HG02642 (cell line): ENCODE results near the gene NANOG.
"Not testable (repeated sequence)": the region's sequence is repeated elsewhere in the genome, so short reads cannot be mapped to it uniquely, and the experiment has no call there.

ENCODE experiments used
- ATAC-seq: cut with Tn5 transposase; IDR thresholded peaks from one replicate; pipeline ENCODE4 v1.9.1; 2021; ENCODE audit warnings: mild to moderate bottlenecking; ENCODE audit not compliant: unreplicated experiment, poor library complexity

NANOG gene

GRCh38 chr12:7788884-7789528, at the start of gene NANOG:
NANOG (plus strand) TSS chr12:7789402; CDS start chr12:7789615, 213 bp downstream.
- ATAC-seq = not testable (repeated sequence)

DNA sequence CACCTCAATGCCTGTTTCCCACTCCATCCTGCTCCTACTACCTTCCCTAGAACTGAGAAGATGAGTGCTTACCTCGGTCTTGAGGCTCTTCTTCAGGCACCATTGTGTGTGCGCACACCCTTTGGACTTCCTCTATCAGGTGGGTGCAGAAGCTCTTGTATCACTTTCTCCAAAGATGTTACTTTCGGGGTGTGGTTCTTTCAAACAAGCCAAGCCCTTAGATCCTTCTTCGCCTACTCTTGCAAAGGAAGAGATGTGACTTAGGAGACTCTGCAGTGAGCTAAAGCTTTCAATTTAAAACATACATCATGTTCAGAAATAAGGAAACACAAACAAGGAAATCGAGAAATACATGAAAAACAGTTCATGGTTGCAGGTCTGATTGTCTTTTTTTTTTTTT, 42.0 kb upstream of the NANOG start, which contains the start of gene CLEC4C:
CLEC4C (minus strand) TSS at position 130 of the 400 bp plus-strand sequence; CDS start at position 103, 27 bp downstream.
- no peak for ATAC-seq

DNA sequence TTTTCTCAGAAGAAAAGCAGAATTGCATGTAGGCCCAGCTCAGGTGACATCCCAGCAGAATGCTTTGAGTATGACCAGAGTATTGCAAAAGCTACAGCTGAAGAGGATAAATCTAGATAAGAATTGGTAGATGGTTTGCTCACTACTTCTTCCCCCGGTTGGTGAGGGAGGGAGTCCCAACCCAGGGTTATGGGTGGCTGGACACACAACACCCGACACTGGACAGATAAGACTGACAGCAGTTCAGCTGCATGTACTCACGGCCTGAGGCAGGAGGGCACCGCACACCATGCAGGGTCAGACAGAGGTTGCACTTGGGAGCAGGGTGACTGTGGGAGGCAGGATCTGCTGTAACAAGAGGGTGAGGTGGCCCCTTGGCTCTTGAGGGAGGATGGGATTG, 40.4 kb upstream of the NANOG start:
- ATAC-seq = no peak

DNA sequence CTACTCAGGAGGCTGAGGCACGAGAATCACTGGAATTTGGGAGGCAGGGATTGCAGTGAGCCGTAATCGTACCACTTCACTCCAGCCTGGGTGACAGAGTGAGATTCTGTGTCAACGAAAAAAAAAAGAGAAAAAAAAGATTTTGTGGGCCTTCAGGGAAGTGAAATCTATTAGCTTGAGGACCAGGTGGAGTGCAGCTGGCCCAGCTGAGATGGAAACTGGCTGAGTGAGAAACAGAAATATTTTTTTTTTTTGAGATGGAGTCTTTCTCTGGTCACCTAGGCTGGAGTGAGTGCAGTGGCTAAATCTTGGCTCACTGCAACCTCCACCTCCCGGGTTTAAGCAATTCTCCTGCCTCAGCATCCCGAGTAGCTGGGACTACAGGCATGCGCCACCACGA, 39.8 kb upstream of the NANOG start:
- ATAC-seq = no peak

DNA sequence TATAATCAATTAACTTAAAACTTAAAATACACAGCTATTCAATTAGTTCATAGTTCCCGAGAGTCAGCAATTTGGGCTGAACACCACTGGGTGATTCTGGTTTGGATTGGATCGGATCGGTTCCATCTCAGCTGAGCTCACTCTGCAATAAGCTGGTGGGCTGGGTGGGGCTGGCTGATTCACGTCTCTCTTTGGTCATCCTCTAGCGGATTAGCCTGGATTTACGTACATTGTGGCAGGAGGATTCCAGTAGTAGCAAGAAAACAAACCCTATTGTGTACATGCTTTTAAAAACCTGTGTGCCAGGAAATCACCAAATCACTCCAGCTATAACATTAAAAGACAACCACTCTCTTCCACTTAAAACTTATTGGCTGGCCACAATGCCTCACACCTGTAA, 38.9 kb upstream of the NANOG start:
- ATAC-seq = no peak

DNA sequence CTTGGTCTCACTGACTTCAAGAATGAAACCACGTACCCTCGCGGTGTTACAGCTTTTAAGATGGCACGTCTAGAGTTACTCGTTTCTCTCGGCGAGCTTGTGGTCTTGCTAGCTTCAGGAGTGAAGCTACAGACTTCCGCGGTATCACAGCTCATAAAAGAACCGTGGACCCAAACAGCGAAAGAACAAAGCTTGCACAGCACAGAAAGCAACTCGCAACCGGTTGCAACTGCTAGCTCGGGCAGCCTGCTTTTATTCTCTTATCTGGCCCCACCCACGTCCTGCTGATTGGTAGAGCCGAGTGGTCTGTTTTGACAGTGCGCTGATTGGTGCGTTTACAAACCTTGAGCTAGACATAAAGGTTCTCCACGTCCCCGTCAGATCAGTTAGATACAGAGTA, 37.8 kb upstream of the NANOG start:
- no peak for ATAC-seq

DNA sequence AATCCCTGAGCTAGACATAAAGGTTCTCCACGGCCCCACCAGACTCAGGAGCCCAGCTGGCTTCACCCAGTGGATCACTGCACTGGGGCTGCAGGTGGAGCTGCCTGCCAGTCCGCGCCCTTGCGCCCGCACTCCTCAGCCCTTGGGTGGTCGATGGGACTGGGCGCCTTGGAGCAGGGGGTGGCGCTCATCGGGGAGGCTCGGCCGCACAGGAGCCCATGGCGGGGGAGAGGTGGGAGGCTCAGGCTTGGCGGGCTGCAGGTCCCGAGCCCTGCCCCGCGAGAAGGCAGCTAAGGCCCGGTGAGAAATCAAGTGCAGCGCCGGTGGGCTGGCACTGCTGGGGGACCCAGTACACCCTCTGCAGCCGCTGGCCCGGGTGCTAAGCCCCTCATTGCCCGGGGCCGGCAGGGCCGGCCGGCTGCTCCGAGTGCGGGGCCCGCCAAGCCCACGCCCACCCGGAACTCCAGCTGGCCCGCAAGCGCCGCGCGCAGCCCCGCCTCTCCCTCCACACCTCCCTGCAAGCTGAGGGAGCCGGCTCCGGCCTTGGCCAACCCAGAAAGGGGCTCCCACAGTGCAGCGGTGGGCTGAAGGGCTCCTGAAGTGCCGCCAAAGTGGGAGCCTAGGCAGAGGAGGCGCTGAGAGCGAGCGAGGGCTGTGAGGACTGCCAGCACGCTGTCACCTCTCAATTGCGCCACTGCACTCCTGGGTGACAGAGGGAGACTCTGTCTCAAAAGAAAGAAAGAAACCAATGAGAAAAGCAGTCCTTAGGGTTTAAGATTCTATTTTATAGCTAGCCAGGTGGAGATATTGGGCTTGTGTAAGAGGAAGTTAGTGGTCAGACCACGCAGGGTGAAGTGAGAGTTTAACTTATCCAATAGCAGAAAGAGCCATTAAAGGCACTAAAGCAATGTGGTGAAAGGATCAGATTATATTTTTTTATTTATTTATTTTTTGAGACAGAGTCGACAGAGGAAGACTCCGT, 37.0 kb upstream of the NANOG start:
- ATAC-seq = not testable (repeated sequence)

DNA sequence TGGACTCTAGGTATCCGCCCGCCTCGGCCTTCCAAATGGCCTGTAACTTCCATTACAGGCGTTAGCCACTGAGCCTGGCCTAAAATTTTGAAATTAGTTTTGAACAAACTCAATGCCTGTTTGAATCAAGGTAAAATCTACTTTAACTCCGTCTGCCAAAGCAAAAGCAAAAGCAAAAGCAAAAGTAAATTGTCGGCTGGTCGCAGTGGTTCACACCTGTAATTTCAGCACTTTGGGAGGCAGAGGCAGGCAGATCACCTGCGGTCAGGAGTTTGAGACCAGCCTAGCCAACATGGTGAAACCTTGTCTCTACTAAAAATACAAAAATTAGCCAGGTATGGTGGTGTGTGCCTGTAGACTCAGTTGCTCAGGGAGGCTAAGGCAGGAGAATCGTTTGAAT, 33.5 kb upstream of the NANOG start:
- ATAC-seq = not testable (repeated sequence)

- no peak for ATAC-seq
Observed at GRCh38 chr12:7756993-7757392, 32.2 kb upstream of the NANOG start.

DNA sequence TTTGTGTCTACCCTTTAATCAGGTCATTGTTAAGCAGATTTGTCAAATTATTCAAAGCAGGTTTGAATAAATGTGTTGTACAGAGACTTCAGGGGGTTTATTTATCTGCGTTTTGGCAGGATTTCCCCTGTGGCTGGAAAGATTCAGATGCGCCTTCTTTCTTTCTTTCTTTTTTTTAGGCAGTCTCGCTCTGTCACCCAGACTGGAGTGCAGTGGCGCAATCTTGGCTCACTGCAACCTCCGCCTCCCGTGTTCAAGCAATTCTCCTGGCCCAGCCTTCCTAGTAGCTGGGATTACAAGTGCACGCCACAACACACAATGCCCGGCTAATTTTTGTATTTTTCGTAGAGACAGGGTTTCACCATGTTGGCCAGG, 30.4 kb upstream of the NANOG start:
- no peak for ATAC-seq

DNA sequence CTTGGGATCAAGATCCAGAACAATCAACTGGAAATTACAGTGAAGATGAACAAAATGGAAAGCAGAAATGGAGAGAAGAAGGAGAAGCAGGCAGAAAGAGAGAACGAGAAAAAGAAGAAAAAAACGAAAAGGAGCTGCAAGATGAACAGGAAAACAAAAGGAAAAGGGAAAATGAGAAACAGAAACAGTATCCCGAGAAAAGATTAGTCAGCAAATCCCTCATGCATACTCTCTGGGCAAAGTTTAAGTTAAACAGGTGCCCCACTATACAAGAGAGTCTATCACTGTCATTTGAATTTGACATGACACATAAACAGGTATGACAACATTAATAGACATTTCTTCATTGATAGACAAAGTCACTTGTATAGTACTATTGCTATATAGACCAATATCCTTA, 19.2 kb upstream of the NANOG start:
- ATAC-seq = no peak

DNA sequence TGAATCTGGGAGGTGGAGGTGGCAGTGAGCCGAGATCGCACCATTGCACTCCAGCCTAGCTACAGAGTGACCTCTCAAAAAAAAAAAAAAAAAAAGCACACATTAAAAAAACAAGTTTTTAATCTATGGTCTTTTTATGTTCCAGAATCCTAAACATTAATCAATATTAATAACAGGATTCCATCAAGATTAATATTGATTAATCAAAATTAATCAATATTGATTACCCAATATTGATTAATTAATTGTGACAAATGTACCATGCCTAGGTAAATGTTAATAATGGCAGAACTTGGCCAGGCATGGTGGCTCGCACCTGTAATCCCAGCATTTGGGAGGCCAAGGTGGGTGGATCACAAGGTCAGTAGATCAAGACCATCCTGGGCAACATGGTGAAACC, 7.9 kb upstream of the NANOG start:
- ATAC-seq = no peak

DNA sequence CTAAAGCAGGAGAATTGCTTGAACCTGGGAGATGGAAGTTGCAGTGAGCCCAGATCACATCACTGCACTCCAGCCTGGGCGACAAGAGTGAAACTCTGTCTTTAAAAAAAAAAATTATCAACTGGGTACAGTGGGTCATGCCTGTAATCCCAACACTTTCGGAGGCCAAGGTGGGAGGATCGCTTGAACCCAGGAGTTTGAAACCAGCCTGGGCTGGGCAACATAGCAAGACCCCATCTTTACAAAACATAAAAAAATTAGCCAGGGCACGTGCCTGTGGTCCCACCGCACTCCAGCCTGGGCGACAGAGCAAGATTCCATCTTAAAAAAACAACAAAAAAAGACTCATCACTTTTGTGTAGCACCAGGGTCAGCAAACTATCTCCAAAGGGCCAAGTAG, 7.1 kb upstream of the NANOG start:
- no peak for ATAC-seq

DNA sequence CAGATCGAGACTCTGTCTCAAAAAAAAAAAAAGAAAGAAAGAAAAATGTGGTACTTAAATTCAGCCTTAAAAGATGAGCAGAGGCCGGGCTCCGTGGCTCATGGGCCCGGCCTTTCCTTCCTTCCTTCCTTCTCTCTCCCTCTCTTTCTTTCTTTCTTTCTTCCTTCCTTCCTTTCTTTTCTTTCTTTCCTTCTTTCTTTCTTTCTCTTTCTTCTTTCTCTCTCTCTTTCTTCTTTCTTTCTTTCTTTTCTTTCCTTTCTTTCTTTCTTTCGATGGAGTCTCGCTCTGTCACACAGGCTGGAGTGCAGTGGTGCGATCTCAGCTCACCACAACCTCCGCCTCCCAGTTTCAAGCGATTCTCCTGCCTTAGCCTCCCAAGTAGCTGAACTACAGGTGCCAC, 5.8 kb upstream of the NANOG start:
- ATAC-seq = not testable (repeated sequence)

DNA sequence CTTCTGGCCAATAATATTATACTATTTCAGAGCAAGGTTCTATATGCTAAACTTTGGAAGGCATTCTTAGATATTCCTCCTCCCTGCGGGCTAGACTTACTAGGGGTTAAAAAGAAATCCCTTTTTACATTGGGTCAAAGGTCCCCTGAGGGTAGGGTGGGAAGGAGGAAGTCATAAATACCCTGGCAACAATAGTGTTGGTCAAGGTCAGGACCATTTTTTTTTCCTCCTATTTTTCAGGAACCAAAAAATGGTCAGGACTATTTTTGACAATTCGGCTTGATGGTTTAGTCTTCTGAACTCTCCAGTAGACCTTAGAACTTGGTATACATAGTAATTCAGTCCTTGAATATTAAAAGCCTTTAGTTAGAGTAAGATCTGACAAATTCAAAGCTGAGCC, 4.5 kb upstream of the NANOG start:
- no peak for ATAC-seq

GRCh38 chr12:7787574-7788293, 1.5 kb upstream of the NANOG start:
- no peak for ATAC-seq

- no peak for ATAC-seq
Observed at GRCh38 chr12:7788294-7788660, 925 bp upstream of the NANOG start.

DNA sequence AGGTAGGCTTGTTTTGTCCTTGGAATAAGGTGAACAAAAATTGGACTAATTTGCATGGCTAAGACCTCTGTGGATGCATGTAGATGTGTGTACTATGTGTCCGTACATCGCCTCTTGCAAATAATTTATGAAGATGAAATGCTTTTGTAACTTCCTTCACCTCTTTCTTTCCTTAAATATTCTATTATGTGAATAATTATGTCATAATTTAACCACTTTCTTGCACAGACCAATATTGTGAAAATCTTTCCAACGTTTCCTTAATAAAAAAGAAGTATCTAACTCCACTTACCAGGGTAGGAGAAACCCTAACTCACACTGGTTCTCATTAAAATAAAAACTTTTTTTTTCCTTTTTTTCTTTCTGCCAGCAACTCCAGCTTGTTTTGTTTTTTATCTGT, 4.0 kb downstream of the NANOG start:
- ATAC-seq = no peak

- not testable (repeated sequence) for ATAC-seq
Observed at GRCh38 chr12:7797269-7797668, 8.1 kb downstream of the NANOG start.

DNA sequence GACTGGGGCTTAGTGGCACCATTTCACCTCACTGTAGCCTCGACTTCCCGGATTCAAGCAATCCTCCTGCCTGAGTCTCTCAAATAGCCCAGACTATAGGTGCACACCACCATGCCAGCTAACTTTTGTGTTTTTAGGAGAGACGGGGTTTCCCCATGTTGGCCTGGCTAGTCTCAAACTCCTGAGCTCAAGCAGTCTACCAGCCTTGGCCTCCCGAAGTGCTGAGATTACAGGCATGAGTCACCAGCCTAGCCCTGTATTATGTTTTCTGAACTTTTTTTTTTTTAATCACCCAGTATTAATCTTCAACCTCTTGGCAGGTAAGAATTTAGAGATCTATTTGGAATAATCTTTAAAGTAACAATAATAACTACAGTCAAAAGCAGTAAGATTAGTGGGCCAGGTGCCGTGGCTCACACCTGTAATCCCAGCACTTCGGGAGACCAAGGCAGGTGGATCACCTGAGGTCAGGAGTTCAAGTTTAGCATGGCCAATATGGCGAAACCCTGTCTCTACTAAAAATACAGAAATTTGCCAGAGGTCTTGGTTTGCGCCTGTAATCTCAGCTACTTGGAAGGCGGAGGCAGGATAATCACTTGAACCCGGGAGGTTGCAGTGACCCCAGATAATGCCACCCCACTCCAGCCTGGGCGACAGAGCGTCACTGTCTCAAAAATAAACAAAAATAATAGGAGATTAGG, 8.6 kb downstream of the NANOG start:
- no peak for ATAC-seq
